ENCODE results near the gene ONECUT3.
"Not testable (repeated sequence)": the region's sequence is repeated elsewhere in the genome, so short reads cannot be mapped to it uniquely, and the experiment has no call there.

The ONECUT3 gene

DNA sequence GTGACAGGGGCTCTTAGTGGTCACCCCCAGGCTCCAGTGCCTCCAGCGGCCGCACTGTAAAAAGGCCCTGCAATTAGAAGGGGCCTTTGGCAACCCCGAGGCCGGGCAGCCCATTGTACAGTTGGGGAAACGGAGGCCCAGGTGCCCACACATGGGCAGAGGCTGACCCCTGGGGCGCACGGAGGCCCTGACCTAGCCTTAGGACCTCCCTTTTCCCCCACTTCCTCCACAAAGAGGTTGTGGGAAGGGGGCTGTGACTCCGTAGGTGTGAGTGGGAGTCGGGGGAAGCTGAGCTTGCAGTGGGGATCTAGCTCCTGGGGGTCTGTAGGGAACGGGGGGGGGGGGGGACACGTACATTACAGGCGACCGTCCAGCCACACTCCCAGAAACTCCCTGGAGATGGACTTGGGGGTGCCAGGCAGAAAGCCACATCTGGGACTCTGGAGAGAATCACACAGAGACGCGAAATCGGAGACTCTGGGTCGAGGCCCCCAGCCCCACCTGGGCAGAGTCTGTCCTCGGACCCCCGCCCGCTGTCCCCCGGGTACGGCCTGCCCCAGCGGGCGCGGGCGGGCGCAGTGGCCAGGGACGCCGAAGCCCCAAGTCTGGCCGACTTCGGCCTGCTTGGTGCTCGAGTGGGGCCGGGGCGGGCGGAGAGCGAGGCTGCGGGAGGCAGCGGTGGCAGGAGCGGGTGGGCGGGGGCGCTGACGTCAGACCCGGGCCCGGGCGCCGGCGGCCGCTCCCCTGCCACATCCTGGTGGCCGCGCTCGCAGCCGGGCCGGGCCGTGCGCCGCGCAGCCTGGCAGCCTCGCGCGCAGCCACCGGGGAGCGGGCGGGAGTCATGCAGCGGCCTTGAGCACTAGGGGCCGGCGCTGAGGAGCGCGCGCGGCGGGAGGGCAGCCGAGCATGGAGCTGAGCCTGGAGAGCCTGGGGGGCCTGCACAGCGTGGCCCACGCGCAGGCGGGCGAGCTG is at the start of gene ONECUT3:
TSS of gene ONECUT3 (plus strand) at position 750 of the 972 bp plus-strand sequence. CDS start at position 907, 157 bp downstream.
- peaks cover 16% of the 10 kb centered on the region for H3K4me1 ChIP-seq (ENCODE audit: insufficient read depth, low read length)
- no peak within 1 kb of the TSS for H2AFZ ChIP-seq (ENCODE audit: low read depth, low read length)
- no peaks in the 10 kb centered on the region for H3K36me3 ChIP-seq (ENCODE audit: insufficient read depth, low read length)
- H3K9me3 ChIP-seq (ENCODE audit: low read length) = no peaks in the 10 kb centered on the region
- H3K27me3 ChIP-seq (ENCODE audit: insufficient read depth, low read length) = peaks cover 93% of the 10 kb centered on the region
- no peak within 1 kb of the TSS for H3K4me3 ChIP-seq (ENCODE audit: low read length)

- Histone ChIP-seq H3K4me3 (ENCODE audit: low read length) (no peak overlapping the region), H3K36me3 (ENCODE audit: insufficient read depth, low read length) (no peaks in the 10 kb centered on the region), H3K9me3 (ENCODE audit: low read length) (peaks cover 3% of the 10 kb centered on the region), H2AFZ (ENCODE audit: low read depth, low read length) (no peak overlapping the region), H3K4me1 (ENCODE audit: insufficient read depth, low read length) (no peaks in the 10 kb centered on the region), H3K27me3 (ENCODE audit: insufficient read depth, low read length) (peaks cover 3% of the 10 kb centered on the region)
Measured at GRCh38 chr19:1704339-1704738, 49.0 kb upstream of the ONECUT3 start.

DNA sequence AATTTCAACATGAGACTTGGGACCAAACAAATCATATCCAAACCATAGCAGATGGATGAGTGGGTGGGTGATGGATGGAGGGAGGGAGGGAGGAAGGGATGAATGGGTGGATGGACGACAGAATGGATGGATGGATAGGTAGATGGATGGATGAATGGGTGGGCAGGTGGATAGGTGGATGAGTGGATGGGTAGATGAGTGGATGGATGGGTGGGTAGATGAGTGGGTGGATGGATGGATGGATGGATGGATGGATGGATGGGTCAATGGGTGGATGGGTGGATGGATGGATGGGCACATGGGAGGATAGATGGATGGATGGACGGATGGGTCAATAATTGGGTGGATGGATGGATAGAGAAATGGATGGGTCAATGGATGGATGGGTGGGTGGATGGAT is 47.9 kb upstream of the ONECUT3 start:
- H3K9me3 ChIP-seq (ENCODE audit: low read length) = peaks cover 3% of the 10 kb centered on the region
- H2AFZ ChIP-seq (ENCODE audit: low read depth, low read length) = no peak overlapping the region
- H3K4me1 ChIP-seq (ENCODE audit: insufficient read depth, low read length) = no peaks in the 10 kb centered on the region
- no peak overlapping the region for H3K4me3 ChIP-seq (ENCODE audit: low read length)
- H3K36me3 ChIP-seq (ENCODE audit: insufficient read depth, low read length) = no peaks in the 10 kb centered on the region
- peaks cover 3% of the 10 kb centered on the region for H3K27me3 ChIP-seq (ENCODE audit: insufficient read depth, low read length)

GRCh38 chr19:1706646-1707045 is 46.7 kb upstream of the ONECUT3 start:
- H3K4me1 ChIP-seq (ENCODE audit: insufficient read depth, low read length); H3K9me3 ChIP-seq (ENCODE audit: low read length); H2AFZ ChIP-seq (ENCODE audit: low read depth, low read length); H3K36me3 ChIP-seq (ENCODE audit: insufficient read depth, low read length); H3K4me3 ChIP-seq (ENCODE audit: low read length); H3K27me3 ChIP-seq (ENCODE audit: insufficient read depth, low read length): not testable (repeated sequence)

GRCh38 chr19:1707240-1707639 is 46.1 kb upstream of the ONECUT3 start:
- peaks cover 3% of the 10 kb centered on the region for H3K9me3 ChIP-seq (ENCODE audit: low read length)
- H3K4me1 ChIP-seq (ENCODE audit: insufficient read depth, low read length) = no peaks in the 10 kb centered on the region
- no peak overlapping the region for H3K4me3 ChIP-seq (ENCODE audit: low read length)
- H3K27me3 ChIP-seq (ENCODE audit: insufficient read depth, low read length) = peaks cover 3% of the 10 kb centered on the region
- no peak overlapping the region for H2AFZ ChIP-seq (ENCODE audit: low read depth, low read length)
- H3K36me3 ChIP-seq (ENCODE audit: insufficient read depth, low read length) = no peaks in the 10 kb centered on the region

- Histone ChIP-seq H3K36me3 (ENCODE audit: insufficient read depth, low read length) (no peaks in the 10 kb centered on the region), H3K27me3 (ENCODE audit: insufficient read depth, low read length) (peaks cover 16% of the 10 kb centered on the region), H3K4me1 (ENCODE audit: insufficient read depth, low read length) (no peaks in the 10 kb centered on the region), H3K9me3 (ENCODE audit: low read length) (no peaks in the 10 kb centered on the region), H3K4me3 (ENCODE audit: low read length) (no peak overlapping the region), H2AFZ (ENCODE audit: low read depth, low read length) (no peak overlapping the region)
Measured at GRCh38 chr19:1713170-1713569, 40.1 kb upstream of the ONECUT3 start.

DNA sequence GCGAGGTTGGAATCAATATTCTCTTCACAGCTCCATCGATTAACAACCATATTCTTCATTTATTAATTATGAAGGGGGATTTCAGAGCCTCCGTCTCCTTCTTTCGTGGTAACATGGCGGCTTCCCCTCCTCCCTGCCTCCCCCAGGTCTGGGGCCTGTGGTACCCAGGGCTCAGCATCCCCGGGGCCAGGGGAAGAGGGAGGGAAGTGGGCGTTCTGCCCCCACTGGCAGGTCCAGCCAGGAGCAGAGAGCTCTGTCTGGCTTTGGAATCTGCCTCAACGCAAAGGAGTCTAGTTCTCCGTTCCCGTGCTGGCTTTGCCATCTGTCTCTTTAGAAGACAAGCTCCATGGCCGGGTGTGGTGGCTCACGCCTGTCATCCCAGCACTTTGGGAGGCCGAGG is 37.8 kb upstream of the ONECUT3 start:
- Histone ChIP-seq H3K36me3 (ENCODE audit: insufficient read depth, low read length) (no peaks in the 10 kb centered on the region), H2AFZ (ENCODE audit: low read depth, low read length) (no peak overlapping the region), H3K4me1 (ENCODE audit: insufficient read depth, low read length) (peaks cover 6% of the 10 kb centered on the region), H3K27me3 (ENCODE audit: insufficient read depth, low read length) (peaks cover 30% of the 10 kb centered on the region), H3K9me3 (ENCODE audit: low read length) (no peaks in the 10 kb centered on the region), H3K4me3 (ENCODE audit: low read length) (no peak overlapping the region)

DNA sequence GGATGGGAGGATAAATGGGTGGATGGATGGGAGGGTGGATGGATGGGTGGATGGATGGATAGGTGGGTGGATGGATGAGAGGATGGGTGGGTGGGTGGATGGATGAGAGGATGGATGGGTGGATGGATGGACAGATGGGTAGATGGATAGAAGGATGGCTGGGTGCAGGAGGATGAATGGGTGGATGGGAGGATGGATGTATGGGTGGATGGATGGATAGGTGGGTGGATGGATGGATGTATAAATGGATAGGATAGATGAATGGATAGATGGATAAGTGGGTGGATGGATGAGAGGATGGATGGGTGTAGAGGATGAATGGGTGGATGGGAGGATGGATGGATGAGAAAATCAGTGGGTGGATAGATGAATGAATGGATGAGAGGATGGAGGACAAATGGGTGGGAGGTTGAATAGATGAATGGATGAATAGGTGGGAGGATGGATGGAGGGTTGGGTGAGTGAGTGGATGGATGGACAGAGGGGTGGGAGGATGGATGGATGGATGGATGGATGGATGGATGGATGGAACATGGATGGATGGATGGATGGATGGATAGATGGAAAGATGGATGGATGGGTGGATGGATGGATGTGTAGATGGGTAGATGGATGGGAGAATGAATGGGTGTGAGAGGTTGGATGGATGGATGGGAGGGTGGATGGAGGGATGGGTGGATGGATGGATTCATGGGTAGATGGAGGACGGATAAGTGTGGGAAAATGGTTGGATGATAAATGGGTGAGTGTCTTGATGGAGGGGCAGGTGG is 35.9 kb upstream of the ONECUT3 start:
- Histone ChIP-seq H3K27me3 (ENCODE audit: insufficient read depth, low read length) (peaks cover 38% of the 10 kb centered on the region), H3K4me1 (ENCODE audit: insufficient read depth, low read length) (peaks cover 6% of the 10 kb centered on the region), H3K9me3 (ENCODE audit: low read length) (no peaks in the 10 kb centered on the region), H3K36me3 (ENCODE audit: insufficient read depth, low read length) (no peaks in the 10 kb centered on the region), H3K4me3 (ENCODE audit: low read length) (no peak overlapping the region), H2AFZ (ENCODE audit: low read depth, low read length) (no peak overlapping the region)

DNA sequence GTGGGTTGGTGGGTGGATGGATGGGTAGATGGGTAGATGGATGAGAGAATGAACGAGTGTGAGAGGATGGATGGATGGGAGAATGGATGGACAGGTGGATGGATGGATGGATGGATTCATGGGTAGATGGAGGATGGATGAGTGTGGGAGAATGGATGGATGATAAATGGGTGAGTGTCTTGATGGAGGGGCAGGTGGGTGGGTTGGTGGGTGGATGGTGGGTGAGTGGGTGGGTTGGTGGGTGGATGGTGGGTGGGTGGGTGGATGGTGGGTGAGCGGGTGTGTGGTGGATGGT is 35.4 kb upstream of the ONECUT3 start:
- Histone ChIP-seq H3K36me3 (ENCODE audit: insufficient read depth, low read length) (no peaks in the 10 kb centered on the region), H3K9me3 (ENCODE audit: low read length) (no peaks in the 10 kb centered on the region), H3K4me1 (ENCODE audit: insufficient read depth, low read length) (peaks cover 6% of the 10 kb centered on the region), H2AFZ (ENCODE audit: low read depth, low read length) (no peak overlapping the region), H3K27me3 (ENCODE audit: insufficient read depth, low read length) (peaks cover 40% of the 10 kb centered on the region), H3K4me3 (ENCODE audit: low read length) (no peak overlapping the region)

DNA sequence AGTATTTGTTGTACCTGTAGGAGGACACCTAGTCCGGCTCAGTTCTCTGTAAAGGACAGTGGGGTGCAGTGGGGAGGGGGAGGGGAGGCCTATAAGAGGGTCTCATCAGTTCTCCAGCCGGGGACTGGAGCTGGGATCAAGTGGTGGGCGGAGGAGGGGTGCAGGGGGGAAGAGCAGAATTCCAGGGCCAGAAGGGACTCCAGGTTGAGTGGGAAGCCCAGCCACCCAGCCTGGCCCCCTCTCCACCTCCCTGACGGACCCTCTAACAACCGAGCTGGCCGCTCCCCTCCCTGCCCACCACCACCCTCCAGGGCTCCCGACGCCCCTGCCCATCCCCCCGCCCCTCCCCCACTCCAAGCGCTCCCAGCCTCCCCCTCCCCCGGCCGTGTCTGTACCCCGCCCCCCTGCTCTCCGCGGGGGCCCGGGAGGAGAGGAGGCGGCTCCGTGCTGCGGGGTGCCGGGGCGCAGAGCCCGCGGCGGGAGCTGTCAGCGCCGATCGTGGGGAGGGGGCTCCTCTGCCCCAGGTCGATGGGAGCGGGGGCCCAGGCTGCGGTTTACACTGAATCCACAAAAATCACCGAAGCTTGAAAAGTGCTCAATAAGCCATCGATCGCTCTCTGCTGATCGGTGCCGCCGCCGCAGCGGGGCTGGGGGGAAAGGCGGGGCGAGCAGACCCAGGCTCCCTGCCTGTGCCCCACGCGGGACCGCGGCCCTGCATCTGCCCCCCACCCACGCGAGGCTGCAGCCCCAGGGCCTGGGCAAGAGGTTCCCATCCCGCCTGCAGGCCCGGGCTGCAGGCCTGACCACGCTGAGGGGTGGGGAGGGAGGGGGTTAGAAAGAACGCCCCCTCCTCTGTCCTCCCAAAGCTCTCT is 34.6 kb upstream of the ONECUT3 start:
- Histone ChIP-seq H3K27me3 (ENCODE audit: insufficient read depth, low read length) (peaks cover 40% of the 10 kb centered on the region), H3K36me3 (ENCODE audit: insufficient read depth, low read length) (no peaks in the 10 kb centered on the region), H2AFZ (ENCODE audit: low read depth, low read length) (no peak overlapping the region), H3K4me1 (ENCODE audit: insufficient read depth, low read length) (peaks cover 6% of the 10 kb centered on the region), H3K4me3 (ENCODE audit: low read length) (no peak overlapping the region), H3K9me3 (ENCODE audit: low read length) (no peaks in the 10 kb centered on the region)

DNA sequence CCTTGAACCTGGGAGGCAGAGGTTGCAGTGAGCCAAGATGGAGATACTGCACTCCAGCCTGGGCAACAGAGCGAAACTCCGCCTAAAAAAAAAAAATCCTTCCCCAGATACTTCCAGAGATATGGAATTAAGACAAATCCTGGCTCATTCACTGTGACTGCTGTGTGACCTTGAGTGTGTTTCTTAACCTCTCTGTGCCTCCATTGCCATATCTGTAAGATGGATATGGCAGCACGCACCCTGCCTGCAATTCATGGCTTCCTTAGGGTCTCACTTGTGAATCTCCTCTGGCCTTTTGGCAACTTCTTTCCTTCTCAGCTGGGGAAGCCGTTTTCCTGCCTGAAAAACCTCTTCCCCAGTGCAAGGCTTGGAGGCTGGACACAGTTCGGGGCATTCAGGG is 33.8 kb upstream of the ONECUT3 start:
- no peak overlapping the region for H3K4me3 ChIP-seq (ENCODE audit: low read length)
- peaks cover 6% of the 10 kb centered on the region for H3K4me1 ChIP-seq (ENCODE audit: insufficient read depth, low read length)
- H3K9me3 ChIP-seq (ENCODE audit: low read length) = no peaks in the 10 kb centered on the region
- no peaks in the 10 kb centered on the region for H3K36me3 ChIP-seq (ENCODE audit: insufficient read depth, low read length)
- H3K27me3 ChIP-seq (ENCODE audit: insufficient read depth, low read length) = peaks cover 40% of the 10 kb centered on the region
- no peak overlapping the region for H2AFZ ChIP-seq (ENCODE audit: low read depth, low read length)

DNA sequence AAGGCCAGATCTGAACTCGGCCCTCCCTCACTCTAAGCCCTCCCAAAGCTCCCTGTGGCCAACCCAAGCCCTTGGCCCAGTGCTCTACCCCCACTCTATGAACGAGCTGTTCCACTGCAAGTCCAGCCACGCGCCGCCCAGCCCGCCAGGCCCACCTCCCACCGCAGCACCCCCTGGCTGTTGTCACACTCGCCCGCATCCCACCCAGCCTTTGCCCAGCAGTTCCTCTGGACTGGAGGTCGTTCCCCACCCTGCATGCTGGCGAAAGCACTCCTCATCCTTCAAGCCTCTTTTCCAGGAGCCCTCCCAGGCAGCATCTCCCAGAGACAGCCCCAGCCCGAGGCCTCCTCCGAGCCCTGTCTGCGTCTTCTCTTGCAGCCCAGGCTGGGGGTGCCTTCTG is 33.1 kb upstream of the ONECUT3 start:
- Histone ChIP-seq H3K4me3 (ENCODE audit: low read length) (no peak overlapping the region), H3K36me3 (ENCODE audit: insufficient read depth, low read length) (no peaks in the 10 kb centered on the region), H3K4me1 (ENCODE audit: insufficient read depth, low read length) (peaks cover 6% of the 10 kb centered on the region), H2AFZ (ENCODE audit: low read depth, low read length) (no peak overlapping the region), H3K9me3 (ENCODE audit: low read length) (no peaks in the 10 kb centered on the region), H3K27me3 (ENCODE audit: insufficient read depth, low read length) (peaks cover 40% of the 10 kb centered on the region)

Data from neuron (in vitro differentiated cells).